Measurements from ENCODE around the gene XK.

- TF ChIP-seq EZH2 (IDR thresholded peaks at IDR 0.05; ENCODE audit: borderline replicate concordance), result no peak
- TF ChIP-seq CTCF (IDR thresholded peaks at IDR 0.05; ENCODE audit: poor library complexity), result no peak
- TF ChIP-seq EZH2phosphoT487 (IDR thresholded peaks at IDR 0.05; ENCODE audit: low read depth, severe bottlenecking, unreplicated experiment), result no peak
Observed at GRCh38 chrX:37684973-37685372, 618 bp upstream of the XK start.

All from hepatocyte (in vitro differentiated cells).